HG03045 (cell line): ENCODE data around the gene CYTH2.
"Not testable (repeated sequence)": the region's sequence is repeated elsewhere in the genome, so short reads cannot be mapped to it uniquely, and the experiment has no call there.

Source experiments
- ATAC-seq: cut with Tn5 transposase; IDR thresholded peaks from one replicate; pipeline ENCODE4 v1.9.1; 2021; ENCODE audit warnings: mild to moderate bottlenecking, moderate library complexity; ENCODE audit not compliant: unreplicated experiment

Gene CYTH2

GRCh38 chr19:48511321-48511731 is 42.2 kb downstream of the CYTH2 start:
- ATAC-seq = no peak

- ATAC-seq = no peak
These were observed 42.8 kb downstream of the CYTH2 start, which contains the start of gene LMTK3 for GRCh38 chr19:48511800-48512503. TSS of gene LMTK3 (minus strand) at chr19:48511835. CDS start at chr19:48511576, 259 bp downstream.

GRCh38 chr19:48512504-48513288 is 43.5 kb downstream of the CYTH2 start:
- no peak for ATAC-seq

- ATAC-seq = no peak
These were observed 44.3 kb downstream of the CYTH2 start for GRCh38 chr19:48513289-48514122.

- ATAC-seq = no peak
These were observed 44.9 kb downstream of the CYTH2 start for GRCh38 chr19:48514123-48514458.

GRCh38 chr19:48516536-48516935 is 47.4 kb downstream of the CYTH2 start:
- ATAC-seq = no peak

GRCh38 chr19:48518207-48518606 is 49.0 kb downstream of the CYTH2 start:
- no peak for ATAC-seq

- ATAC-seq = not testable (repeated sequence)
These were observed 50.3 kb downstream of the CYTH2 start for GRCh38 chr19:48519426-48519825.

- no peak for ATAC-seq
These were observed 51.0 kb downstream of the CYTH2 start for GRCh38 chr19:48520134-48520533.

- no peak for ATAC-seq
These were observed 55.1 kb downstream of the CYTH2 start for GRCh38 chr19:48524221-48524620.

GRCh38 chr19:48524732-48525131 is 55.6 kb downstream of the CYTH2 start:
- ATAC-seq = no peak

GRCh38 chr19:48529156-48529555 is 60.0 kb downstream of the CYTH2 start:
- no peak for ATAC-seq

- ATAC-seq = no peak
These were observed 61.0 kb downstream of the CYTH2 start for GRCh38 chr19:48530066-48530720.

GRCh38 chr19:48530770-48531169 is 61.6 kb downstream of the CYTH2 start:
- no peak for ATAC-seq
